Measurements from ENCODE around the gene SLC44A4.

SLC44A4 gene

GRCh38 chr6:31889331-31889972 is 10.7 kb upstream of the SLC44A4 start:
- Histone ChIP-seq H3K4me1 (ENCODE audit: control insufficient read depth, insufficient read depth, low read length) (no peaks in the 10 kb centered on the region), H3K36me3 (ENCODE audit: control insufficient read depth in 2 of 2, insufficient read depth in 2 of 2, low read length in 2 of 2) (peaks cover 32 to 56% of the 10 kb centered on the region in 2 donors), H3K9ac (ENCODE audit: low read length in 2 of 2) (no peak overlapping the region)

GRCh38 chr6:31888276-31889258 is 9.8 kb upstream of the SLC44A4 start:
- H3K4me3 ChIP-seq (ENCODE audit: low read length in 2 of 2): no peak overlapping the region
- no peaks in the 10 kb centered on the region for H3K27me3 ChIP-seq (ENCODE audit: control insufficient read depth in 1 of 2, insufficient read depth in 2 of 2, low read length in 2 of 2)
- no peak overlapping the region for H3K9ac ChIP-seq (ENCODE audit: low read length in 2 of 2)
- peaks cover 39 to 59% of the 10 kb centered on the region in 2 donors for H3K36me3 ChIP-seq (ENCODE audit: control insufficient read depth in 2 of 2, insufficient read depth in 2 of 2, low read length in 2 of 2)
- H3K9me3 ChIP-seq (ENCODE audit: control insufficient read depth in 2 of 2, low read length in 2 of 2): no peaks in the 10 kb centered on the region
- H3K4me1 ChIP-seq (ENCODE audit: control insufficient read depth, insufficient read depth, low read length): no peaks in the 10 kb centered on the region
- H3K27ac ChIP-seq (ENCODE audit: low read length): no peak overlapping the region

More at GRCh38 chr6:31889331-31889972, 10.7 kb upstream of the SLC44A4 start:
- no peaks in the 10 kb centered on the region for H3K9me3 ChIP-seq (ENCODE audit: control insufficient read depth in 2 of 2, low read length in 2 of 2)
- H3K27ac ChIP-seq (ENCODE audit: low read length): no peak overlapping the region
- H3K27me3 ChIP-seq (ENCODE audit: control insufficient read depth in 1 of 2, insufficient read depth in 2 of 2, low read length in 2 of 2): no peaks in the 10 kb centered on the region
- no peak overlapping the region for H3K4me3 ChIP-seq (ENCODE audit: low read length in 2 of 2)

DNA sequence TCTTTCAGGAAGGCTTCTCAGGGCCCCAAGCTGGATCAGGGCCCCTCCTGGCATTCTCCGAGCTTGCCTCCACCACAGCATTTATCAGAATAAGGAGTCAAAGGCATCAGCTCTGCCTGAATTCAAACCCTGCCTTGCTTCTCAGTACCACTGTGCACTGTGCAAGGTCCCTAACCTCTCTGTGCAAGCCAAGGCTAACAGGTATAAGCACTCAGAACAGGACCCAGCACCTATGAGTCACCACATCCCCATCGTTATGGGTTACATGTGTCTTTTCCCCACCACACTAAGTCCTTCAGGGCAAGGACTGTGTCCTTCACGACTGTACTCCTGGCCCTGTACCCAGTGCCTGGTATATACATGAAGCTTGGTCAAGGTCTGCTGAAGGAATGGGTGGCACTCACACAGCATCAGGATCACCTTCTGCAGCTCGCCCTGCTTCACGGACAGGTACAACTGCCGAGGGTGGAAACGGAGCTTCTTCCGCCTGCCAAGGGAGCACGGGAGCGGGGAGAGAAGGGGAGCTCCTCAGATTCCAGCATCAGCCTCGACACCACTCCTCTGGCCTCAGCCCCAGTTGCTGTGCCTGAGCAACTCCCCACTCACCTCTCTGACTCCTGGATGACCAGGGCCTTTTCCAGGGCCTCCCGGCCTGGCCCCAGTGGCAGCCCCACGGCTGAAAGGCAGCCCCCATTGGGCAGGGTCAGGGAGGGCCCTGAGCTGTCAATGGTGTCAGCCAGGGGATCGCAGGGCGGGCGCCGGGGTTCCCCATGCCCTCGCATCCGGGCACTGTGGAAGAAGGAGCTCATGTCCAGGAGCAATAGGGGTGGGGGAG is 8.6 kb upstream of the SLC44A4 start:
- Histone ChIP-seq H3K4me1 (ENCODE audit: control insufficient read depth, insufficient read depth, low read length) (no peaks in the 10 kb centered on the region), H3K36me3 (ENCODE audit: control insufficient read depth in 2 of 2, insufficient read depth in 2 of 2, low read length in 2 of 2) (peaks cover 48 to 59% of the 10 kb centered on the region in 2 donors), H3K27me3 (ENCODE audit: control insufficient read depth in 1 of 2, insufficient read depth in 2 of 2, low read length in 2 of 2) (no peaks in the 10 kb centered on the region), H3K4me3 (ENCODE audit: low read length in 2 of 2) (no peak overlapping the region), H3K27ac (ENCODE audit: low read length) (no peak overlapping the region), H3K9me3 (ENCODE audit: control insufficient read depth in 2 of 2, low read length in 2 of 2) (no peaks in the 10 kb centered on the region), H3K9ac (ENCODE audit: low read length in 2 of 2) (no peak overlapping the region)

DNA sequence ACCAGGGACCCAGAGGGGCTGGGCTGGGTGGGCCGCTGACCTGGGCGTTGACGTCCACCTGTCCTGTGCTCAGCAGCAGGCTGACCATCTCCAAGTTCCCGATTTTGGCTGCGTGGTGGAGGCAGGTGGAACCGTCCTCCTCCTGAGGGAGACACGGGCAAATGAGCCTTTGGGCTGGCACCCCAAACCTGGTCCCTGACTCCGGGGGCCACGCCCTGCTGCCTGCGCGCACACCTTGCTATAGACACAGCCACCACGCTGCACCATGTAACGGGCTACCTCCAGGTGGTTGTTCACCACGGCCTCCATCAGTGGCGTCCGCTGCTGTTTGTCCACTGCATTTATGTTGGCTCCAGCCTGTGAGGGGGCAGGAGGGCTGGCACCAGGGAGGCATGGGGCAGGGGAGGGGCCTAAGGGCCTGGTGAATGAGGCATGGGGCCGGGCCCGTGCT is 7.8 kb upstream of the SLC44A4 start:
- H3K27ac ChIP-seq (ENCODE audit: low read length): no peak overlapping the region
- H3K4me1 ChIP-seq (ENCODE audit: control insufficient read depth, insufficient read depth, low read length): no peaks in the 10 kb centered on the region
- no peaks in the 10 kb centered on the region for H3K9me3 ChIP-seq (ENCODE audit: control insufficient read depth in 2 of 2, low read length in 2 of 2)
- no peak overlapping the region for H3K9ac ChIP-seq (ENCODE audit: low read length in 2 of 2)
- H3K36me3 ChIP-seq (ENCODE audit: control insufficient read depth in 2 of 2, insufficient read depth in 2 of 2, low read length in 2 of 2): peaks cover 49 to 60% of the 10 kb centered on the region in 2 donors
- no peak overlapping the region for H3K4me3 ChIP-seq (ENCODE audit: low read length in 2 of 2)
- no peaks in the 10 kb centered on the region for H3K27me3 ChIP-seq (ENCODE audit: control insufficient read depth in 1 of 2, insufficient read depth in 2 of 2, low read length in 2 of 2)

DNA sequence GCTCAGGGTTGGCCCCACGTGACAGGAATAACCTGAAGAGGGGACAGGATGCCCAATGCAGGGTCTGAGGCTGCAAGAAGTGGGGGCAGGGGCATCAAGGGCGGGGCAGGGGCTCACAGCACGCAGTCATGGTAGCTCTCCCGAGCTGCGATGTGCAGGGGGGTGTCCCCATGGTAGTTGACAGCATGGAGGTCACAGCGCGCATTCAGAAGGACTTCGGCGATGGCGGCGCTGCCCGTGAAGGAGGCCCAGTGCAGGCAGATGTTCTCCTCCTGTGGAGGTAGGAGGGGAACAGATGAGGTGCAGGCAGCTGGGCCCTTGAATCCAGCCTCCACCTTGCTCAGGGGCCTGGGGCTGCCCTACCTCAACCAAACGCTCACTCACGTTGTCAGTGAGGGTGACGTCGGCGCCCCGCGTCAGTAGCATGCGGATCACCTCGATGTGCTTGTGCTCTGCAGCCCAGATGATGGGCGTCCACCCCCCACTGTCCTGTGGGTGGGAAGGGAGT is 5.8 kb upstream of the SLC44A4 start:
- H3K27ac ChIP-seq (ENCODE audit: low read length): no peak overlapping the region
- H3K4me3 ChIP-seq (ENCODE audit: low read length in 2 of 2): no peak overlapping the region
- peaks cover 3% of the 10 kb centered on the region for H3K4me1 ChIP-seq (ENCODE audit: control insufficient read depth, insufficient read depth, low read length)
- H3K9ac ChIP-seq (ENCODE audit: low read length in 2 of 2): no peak overlapping the region
- no peaks in the 10 kb centered on the region for H3K27me3 ChIP-seq (ENCODE audit: control insufficient read depth in 1 of 2, insufficient read depth in 2 of 2, low read length in 2 of 2)
- H3K36me3 ChIP-seq (ENCODE audit: control insufficient read depth in 2 of 2, insufficient read depth in 2 of 2, low read length in 2 of 2): peaks cover 50 to 68% of the 10 kb centered on the region in 2 donors
- H3K9me3 ChIP-seq (ENCODE audit: control insufficient read depth in 2 of 2, low read length in 2 of 2): no peaks in the 10 kb centered on the region

DNA sequence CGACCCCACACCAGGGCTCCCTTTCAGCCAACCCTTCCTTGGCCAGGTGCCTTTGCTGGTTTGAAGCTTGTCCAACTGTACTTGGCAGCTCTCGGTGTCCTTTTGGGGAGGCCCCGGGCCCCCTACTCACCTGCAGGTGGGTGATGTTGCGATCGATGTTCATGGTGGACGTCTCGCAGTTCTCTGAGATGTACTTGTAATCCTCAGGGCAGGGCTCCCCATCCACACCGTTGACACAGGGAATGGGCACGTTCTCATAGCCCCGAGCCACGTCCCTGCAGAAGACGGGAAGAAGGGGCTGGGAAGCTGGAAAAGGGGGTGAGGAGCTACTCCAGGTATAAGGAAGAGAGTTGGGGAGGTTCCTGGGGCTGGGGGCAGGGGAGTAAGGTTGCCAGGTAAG is 4.9 kb upstream of the SLC44A4 start:
- no peak overlapping the region for H3K4me3 ChIP-seq (ENCODE audit: low read length in 2 of 2)
- H3K27me3 ChIP-seq (ENCODE audit: control insufficient read depth in 1 of 2, insufficient read depth in 2 of 2, low read length in 2 of 2): no peaks in the 10 kb centered on the region
- H3K27ac ChIP-seq (ENCODE audit: low read length): no peak overlapping the region
- H3K9me3 ChIP-seq (ENCODE audit: control insufficient read depth in 2 of 2, low read length in 2 of 2): no peaks in the 10 kb centered on the region
- no peak overlapping the region for H3K9ac ChIP-seq (ENCODE audit: low read length in 2 of 2)
- peaks cover 3% of the 10 kb centered on the region for H3K4me1 ChIP-seq (ENCODE audit: control insufficient read depth, insufficient read depth, low read length)
- H3K36me3 ChIP-seq (ENCODE audit: control insufficient read depth in 2 of 2, insufficient read depth in 2 of 2, low read length in 2 of 2): peaks cover 46 to 66% of the 10 kb centered on the region in 2 donors

- no peak overlapping the region for H3K9ac ChIP-seq (ENCODE audit: low read length in 2 of 2)
- H3K27ac ChIP-seq (ENCODE audit: low read length): no peak overlapping the region
- no peaks in the 10 kb centered on the region for H3K27me3 ChIP-seq (ENCODE audit: control insufficient read depth in 1 of 2, insufficient read depth in 2 of 2, low read length in 2 of 2)
- H3K4me3 ChIP-seq (ENCODE audit: low read length in 2 of 2): no peak overlapping the region
- peaks cover 3% of the 10 kb centered on the region for H3K4me1 ChIP-seq (ENCODE audit: control insufficient read depth, insufficient read depth, low read length)
- H3K36me3 ChIP-seq (ENCODE audit: control insufficient read depth in 2 of 2, insufficient read depth in 2 of 2, low read length in 2 of 2): peaks cover 37 to 54% of the 10 kb centered on the region in 2 donors
- no peaks in the 10 kb centered on the region for H3K9me3 ChIP-seq (ENCODE audit: control insufficient read depth in 2 of 2, low read length in 2 of 2)
Observed at GRCh38 chr6:31882344-31882743, 3.5 kb upstream of the SLC44A4 start.

GRCh38 chr6:31881136-31881859 is 2.5 kb upstream of the SLC44A4 start:
- no peak overlapping the region for H3K27ac ChIP-seq (ENCODE audit: low read length)
- peaks cover 33 to 45% of the 10 kb centered on the region in 2 donors for H3K36me3 ChIP-seq (ENCODE audit: control insufficient read depth in 2 of 2, insufficient read depth in 2 of 2, low read length in 2 of 2)
- no peak overlapping the region for H3K4me3 ChIP-seq (ENCODE audit: low read length in 2 of 2)
- H3K27me3 ChIP-seq (ENCODE audit: control insufficient read depth in 1 of 2, insufficient read depth in 2 of 2, low read length in 2 of 2): no peaks in the 10 kb centered on the region
- peaks cover 3% of the 10 kb centered on the region for H3K4me1 ChIP-seq (ENCODE audit: control insufficient read depth, insufficient read depth, low read length)
- H3K9ac ChIP-seq (ENCODE audit: low read length in 2 of 2): no peak overlapping the region
- H3K9me3 ChIP-seq (ENCODE audit: control insufficient read depth in 2 of 2, low read length in 2 of 2): no peaks in the 10 kb centered on the region

DNA sequence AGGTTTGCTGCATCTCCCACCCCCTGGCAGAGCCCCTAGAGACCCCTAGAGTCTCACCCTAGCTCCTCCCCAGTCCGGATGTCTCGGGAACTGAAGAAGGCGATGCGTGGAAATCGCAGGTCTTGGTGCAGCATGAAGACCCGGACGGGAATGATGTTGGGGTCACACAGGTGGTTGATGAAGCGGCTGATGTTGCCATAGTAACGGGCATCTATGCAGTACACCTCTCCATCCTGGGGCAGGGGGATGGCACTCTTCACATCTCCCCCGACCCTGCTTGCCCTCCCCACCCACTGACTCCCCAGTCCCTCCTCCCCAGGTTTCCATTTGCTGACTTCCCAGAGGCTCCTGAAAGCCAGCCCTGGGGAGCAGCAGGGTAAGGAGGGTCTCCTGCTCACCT is 1.8 kb upstream of the SLC44A4 start:
- Histone ChIP-seq H3K4me3 (ENCODE audit: low read length in 2 of 2) (no peak overlapping the region), H3K9ac (ENCODE audit: low read length in 2 of 2) (no peak overlapping the region), H3K27ac (ENCODE audit: low read length) (no peak overlapping the region), H3K36me3 (ENCODE audit: control insufficient read depth in 2 of 2, insufficient read depth in 2 of 2, low read length in 2 of 2) (peaks cover 33 to 45% of the 10 kb centered on the region in 2 donors), H3K27me3 (ENCODE audit: control insufficient read depth in 1 of 2, insufficient read depth in 2 of 2, low read length in 2 of 2) (no peaks in the 10 kb centered on the region), H3K4me1 (ENCODE audit: control insufficient read depth, insufficient read depth, low read length) (peaks cover 3% of the 10 kb centered on the region), H3K9me3 (ENCODE audit: control insufficient read depth in 2 of 2, low read length in 2 of 2) (no peaks in the 10 kb centered on the region)

DNA sequence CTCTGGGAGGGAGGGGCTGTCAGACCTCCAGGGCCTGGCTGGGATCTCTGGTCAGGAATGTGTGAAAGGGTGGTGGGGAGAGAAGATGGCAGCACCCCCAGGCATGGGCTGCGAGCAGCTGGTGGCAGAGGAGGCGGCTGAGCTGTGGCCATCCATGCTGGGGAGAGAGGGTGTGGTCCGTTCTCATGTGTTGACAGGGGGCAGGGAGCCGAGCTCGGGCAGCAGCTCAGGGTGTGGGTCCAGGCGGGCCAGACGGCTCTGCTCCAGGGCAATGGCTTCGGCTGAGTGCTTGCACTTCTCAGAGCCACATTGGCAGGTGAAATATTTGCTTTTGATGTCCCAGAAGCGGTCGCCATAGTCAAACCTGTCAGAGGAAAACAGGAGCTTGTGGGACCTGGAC is 1.1 kb upstream of the SLC44A4 start:
- H3K4me3 ChIP-seq (ENCODE audit: low read length in 2 of 2): no peak overlapping the region
- H3K4me1 ChIP-seq (ENCODE audit: control insufficient read depth, insufficient read depth, low read length): peaks cover 3% of the 10 kb centered on the region
- no peak overlapping the region for H3K27ac ChIP-seq (ENCODE audit: low read length)
- H3K9me3 ChIP-seq (ENCODE audit: control insufficient read depth in 2 of 2, low read length in 2 of 2): no peaks in the 10 kb centered on the region
- peaks cover 33 to 42% of the 10 kb centered on the region in 2 donors for H3K36me3 ChIP-seq (ENCODE audit: control insufficient read depth in 2 of 2, insufficient read depth in 2 of 2, low read length in 2 of 2)
- no peak overlapping the region for H3K9ac ChIP-seq (ENCODE audit: low read length in 2 of 2)
- H3K27me3 ChIP-seq (ENCODE audit: control insufficient read depth in 1 of 2, insufficient read depth in 2 of 2, low read length in 2 of 2): no peaks in the 10 kb centered on the region

Measured in stomach smooth muscle (tissue), 2 donors.